Cortex of kidney (tissue), 1 donor: ENCODE results near the gene CNTNAP3B.
"Not testable (repeated sequence)": the region's sequence is repeated elsewhere in the genome, so short reads cannot be mapped to it uniquely, and the experiment has no call there.

Source experiments
- DNase-seq: peaks from one replicate; lab custom pipeline; 2025; lab: John Stamatoyannopoulos, UW

Gene CNTNAP3B

DNA sequence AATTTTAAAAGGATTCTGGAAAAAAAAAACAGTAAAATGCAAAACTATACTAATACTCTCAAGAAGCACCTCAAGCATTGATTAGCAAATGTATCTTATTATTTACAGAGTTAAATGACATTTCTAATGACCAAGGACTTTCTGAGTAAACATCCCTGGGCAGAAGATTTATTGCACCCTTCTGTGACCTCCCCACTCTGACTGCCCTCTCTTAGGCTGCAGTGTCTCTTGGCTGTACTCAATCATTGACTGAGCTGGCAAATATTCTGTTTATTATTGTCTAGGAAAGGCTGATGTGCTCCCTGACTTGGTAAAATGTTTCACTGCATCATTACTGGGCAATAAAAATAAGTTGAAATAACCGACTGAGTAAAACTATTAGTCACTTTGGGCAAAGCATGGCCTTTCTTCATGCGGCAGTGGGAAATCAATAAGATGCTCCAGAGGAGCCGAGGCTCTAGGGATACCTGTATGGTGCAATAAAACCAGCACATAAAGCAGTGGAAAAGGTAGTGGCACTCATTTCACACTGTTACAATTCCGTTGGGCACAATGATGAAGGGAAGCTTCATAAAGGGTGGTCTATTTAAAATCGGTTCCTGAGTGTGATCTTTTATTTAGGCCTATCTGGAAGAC lies 151.1 kb downstream of the CNTNAP3B start:
- not testable (repeated sequence) for DNase-seq

DNA sequence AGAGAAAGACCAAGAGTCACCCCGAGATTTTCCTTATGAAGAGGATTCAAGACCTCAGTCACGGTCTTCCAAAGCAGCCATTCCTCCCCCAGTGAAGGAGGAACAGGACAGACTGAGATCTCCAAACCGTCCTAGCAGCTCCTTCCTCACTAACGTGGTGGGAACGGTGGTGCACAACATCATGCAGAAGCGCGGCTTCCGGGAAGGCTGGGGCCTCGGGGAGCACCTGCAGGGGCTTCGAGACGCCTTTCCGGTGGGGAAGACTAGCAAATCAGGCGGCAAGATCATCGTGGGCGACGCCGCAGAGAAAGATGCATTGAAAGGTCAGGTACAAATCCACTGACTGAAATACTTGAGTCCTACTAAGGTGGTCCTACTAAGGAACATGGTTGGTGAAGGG lies 154.3 kb downstream of the CNTNAP3B start:
- DNase-seq, result not testable (repeated sequence)

DNA sequence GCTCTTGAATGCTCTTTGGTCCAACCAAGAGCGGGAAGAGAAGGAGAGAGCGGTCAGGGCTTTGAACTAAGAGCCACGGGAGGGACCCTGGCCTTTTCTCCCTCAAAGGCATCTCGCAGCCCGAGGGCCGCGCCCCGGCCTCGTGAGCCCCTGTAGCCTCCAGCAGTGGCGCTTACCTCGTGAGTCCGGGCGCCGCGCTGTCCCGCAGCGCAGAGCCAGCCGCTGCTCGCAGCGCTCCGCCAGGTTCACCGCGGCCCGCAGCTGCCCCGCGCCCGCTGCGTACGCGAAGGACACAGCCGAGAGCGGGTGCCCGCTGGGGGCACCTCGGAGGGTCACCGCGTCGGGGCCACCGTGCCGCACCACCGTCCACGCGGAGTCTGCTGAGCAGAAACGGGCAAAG lies 176.2 kb downstream of the CNTNAP3B start:
- not testable (repeated sequence) for DNase-seq

DNA sequence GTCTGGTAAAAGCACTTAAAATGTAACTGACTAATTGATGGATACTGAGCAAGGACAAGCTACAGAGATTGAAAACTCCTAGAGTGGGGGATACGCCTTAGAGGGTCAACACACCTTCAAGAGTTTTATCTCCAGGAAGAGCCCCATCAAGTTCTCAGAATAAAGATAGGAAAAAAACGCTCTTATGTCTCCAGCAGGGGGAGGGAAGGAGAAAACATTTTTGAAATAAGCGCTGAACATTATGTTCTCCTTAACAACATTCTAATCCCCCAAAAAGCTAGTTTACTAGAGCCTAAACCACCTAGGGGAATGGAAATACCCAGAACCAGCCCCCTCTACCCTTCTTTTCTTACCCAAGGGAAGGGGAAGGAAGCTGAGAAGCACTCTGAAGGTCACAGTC lies 187.5 kb downstream of the CNTNAP3B start:
- DNase-seq, result not testable (repeated sequence)

DNA sequence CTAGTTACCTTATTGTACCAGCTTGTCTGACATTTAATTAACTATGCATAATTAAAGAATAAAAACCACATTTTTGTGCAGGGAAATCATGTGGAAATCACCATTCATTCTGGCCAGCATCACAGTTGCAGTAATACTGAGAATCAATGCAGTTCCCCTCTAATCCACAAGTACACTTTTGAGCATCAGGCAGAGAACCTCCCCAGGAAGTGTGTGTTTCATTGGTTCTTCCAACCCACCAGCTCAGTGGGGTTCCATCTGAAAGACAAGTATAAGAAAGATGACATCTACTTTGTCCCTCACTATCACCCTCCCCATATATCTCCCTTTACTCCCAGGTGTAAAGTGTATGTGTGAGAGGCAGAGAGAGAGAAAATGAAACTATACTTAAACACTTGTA lies 191.1 kb downstream of the CNTNAP3B start:
- DNase-seq, result not testable (repeated sequence)

DNA sequence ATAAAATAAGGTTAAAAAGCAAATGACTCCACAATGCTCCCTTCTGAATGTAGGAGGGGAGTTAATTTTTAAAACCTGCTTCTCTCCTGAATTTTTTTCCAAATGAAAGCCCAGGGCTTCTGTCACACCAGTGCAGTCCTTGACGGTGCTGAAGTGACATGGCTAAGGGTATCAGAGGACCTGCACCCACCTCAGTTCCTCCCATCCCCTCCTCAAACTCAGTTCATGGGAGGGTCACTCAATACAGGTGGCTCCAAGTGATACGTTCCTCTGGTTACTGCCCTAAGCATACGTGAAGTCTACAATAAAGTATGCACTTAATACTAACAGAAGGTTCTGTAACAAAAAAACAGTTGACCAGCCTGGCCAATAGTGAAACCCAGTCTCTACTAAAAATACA lies 193.5 kb downstream of the CNTNAP3B start:
- DNase-seq, result not testable (repeated sequence)

DNA sequence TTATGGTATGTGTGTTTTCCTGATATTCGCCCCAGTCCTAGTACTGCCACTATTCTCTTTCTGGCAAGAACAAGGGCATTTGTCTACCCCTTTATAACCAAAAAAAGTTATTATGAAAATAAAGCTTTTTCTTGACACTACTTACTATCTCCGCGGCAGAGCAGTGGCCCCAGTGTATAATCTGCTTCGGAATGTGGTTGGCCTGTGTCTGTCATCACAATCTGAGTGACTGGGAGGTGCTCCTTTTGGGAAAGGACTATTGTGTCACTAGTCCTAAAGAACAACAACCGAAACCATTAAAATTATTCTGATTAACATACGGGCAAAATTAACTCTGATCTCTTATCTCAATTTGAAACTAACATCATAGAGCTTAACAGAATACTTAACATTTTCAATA lies 200.1 kb downstream of the CNTNAP3B start:
- not testable (repeated sequence) for DNase-seq

DNA sequence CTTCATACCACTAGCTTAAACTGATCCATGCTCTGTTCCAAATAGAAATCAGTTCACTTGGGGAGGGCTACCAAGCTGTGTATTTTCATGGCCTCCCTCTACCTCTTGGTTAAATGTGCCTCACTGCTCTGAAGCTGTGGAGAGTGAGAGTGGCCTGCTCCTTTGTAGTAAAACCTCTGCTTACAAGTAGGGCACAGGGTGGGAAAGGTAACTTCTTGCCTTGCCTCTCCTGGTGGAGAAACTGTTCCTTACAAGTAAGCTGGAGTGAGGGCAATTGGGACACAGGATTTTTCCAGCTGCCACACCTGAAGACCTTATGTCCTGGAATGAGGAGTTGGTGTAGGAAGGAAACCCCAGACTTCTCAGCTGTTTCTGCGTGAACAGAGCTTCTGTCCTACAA lies 211.9 kb downstream of the CNTNAP3B start:
- DNase-seq, result not testable (repeated sequence)

DNA sequence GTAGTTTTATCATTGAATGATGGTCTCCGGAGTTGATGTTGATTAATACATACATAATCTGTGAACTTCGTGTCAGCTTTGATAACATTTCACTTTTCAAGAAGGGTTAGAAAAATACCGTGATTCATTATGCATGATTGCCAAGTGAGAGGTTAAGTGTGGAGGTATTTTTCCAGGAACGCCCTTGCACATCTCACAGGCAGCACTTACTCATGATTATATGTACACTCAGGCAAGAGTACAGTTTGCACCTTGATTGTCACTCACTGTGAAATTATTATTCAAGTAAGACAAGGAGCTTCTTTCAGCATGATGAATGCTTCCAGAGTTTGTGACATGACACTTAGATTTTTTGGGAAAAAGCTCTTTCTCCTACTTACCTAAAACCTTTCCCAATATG lies 223.7 kb downstream of the CNTNAP3B start:
- not testable (repeated sequence) for DNase-seq

DNA sequence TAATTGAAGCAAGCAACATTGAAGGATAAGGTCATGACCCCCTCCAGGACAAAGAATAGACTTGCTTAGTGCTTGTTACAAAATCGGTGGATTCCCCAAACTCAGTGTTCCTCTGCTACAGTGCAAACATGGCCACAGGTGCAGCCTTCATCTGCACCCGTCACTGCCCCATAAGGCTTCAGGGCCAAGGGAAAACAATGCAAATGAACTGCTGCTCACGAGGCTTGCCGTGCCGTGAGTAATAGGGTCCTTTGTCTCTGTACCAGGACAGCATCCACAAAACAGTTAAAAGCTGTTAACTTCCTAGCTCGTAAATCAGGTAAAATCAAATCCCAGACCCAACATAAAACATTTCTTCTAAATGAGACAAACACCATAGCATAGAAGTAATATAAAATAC lies 226.5 kb downstream of the CNTNAP3B start:
- DNase-seq, result not testable (repeated sequence)

DNA sequence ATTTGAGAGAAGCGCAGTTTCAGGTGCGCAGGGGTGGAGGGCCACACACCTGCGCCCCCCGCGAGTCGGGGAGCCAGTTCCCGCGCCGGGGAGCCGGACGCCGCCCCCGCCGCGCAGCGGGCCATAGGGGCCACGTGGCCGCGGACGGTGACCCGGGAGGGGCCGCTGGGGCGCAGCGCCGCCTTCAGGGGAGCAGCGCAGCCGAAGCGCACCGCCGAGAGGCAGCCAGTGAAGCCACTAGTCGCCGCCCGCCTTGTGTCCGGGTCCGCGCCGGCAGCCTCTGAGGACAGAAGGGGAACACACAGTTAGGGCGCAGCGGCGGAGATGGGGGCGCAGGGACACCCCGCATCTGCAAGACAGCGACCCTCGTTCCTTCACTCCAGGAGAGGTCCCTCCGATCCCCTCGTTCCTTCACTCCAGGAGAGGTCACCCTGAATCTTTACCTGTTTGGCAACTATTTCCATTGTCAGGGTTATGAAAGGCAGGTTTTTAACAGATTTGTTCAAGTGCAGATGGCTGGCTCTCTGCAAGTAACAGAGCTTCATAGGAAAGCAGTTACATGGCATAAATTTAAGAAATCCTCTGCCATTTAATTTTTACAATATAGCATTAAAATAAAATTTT lies 230.4 kb downstream of the CNTNAP3B start:
- not testable (repeated sequence) for DNase-seq

DNA sequence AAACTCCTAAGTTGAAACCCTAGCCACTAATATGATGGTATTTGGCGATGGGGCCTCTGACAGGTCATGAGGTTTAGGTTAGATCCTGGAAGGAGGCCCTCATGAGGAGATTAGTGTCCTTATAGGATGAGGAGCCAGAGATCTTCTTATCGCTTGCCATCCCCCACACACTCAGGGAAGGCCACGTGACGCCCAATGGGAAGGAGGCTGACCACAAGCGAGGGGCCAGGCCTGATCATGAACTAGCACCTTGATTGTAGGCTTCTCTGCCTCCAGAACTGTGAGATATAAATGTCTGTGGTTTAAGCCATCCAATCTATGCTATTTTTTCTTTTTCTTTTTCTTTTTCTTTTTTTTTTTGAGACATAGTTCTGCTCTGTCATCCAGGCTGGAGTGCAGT lies 254.7 kb downstream of the CNTNAP3B start:
- not testable (repeated sequence) for DNase-seq

DNA sequence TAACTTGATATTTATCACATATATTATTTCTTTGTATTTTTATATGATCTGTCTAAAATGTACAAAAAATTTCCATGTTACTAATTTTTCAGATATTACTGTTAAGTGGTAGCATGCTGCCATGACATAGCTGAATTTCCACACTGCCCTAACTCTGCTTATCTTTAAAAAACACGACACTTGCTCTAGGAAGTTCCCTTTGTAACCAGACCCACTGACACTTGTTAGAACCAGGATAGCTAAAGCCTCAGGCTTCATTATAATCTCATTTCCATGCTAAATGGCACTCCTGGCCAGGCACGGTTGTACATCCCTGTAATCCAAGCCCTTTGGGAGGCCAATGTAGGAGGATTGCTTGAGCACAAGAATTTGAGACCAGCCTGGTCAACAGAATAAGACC lies 273.8 kb downstream of the CNTNAP3B start:
- not testable (repeated sequence) for DNase-seq

DNA sequence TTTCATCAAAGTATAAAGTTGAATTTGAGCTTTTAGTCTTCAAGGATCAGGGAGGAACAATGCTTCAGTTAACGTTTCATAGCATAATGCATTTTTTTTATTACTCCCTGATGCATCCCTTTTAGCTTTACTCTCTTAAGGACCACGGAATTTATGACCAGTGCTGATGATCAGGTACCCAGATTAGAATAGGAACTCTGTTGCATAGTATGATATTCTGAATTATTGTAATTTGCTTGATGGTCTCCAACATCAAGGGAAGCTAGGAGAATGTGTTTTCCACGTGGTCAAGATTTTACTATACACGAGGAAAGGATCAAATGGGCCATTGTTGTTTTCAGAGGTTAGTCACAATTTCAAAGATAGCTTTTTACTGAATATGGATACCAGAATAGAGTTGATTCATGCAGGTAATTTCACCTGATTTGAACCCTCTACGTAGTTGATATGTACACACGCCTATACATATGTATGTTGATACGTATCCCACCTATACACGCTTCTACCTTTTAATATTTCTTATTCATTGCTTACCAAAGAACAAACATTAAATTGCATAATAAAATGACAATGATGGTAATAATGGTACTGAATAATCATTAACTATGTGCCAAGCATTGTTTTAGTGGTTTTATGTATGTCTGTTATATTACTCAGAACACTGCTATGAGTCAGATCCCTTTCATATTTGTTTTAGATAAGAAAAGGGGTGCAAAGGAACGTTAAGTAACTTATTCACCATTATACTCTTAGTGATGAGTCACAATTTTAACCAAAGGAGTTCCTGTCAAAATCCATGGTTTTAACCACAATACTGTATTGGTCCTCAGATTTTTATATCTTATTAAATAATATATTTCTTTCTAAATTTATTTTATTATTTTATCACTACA lies 277.1 kb downstream of the CNTNAP3B start:
- not testable (repeated sequence) for DNase-seq

DNA sequence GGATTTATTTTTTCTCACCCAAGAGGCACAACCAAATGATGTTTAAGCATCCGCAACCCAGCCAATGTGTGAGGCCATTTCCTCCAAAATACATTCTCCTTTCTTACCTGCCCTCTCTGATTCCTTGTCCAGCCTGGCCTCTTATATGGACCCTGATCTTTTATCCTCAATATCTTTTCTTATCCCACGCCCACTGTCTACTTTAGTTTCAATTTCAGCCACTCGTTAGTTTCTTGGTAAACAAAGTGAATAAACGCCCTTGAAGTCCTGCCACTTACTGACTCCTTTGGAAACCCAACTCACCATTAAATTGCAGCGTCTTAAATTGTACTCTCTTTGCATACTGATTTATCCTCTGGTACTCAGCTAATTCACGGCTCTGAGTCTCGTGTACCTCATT lies 281.4 kb downstream of the CNTNAP3B start:
- DNase-seq, result not testable (repeated sequence)
